ENCODE data around the gene GMDS.
A peak's percentile ranks its signal among the peaks of the same experiment; 100 is the strongest.

Gene GMDS

DNA sequence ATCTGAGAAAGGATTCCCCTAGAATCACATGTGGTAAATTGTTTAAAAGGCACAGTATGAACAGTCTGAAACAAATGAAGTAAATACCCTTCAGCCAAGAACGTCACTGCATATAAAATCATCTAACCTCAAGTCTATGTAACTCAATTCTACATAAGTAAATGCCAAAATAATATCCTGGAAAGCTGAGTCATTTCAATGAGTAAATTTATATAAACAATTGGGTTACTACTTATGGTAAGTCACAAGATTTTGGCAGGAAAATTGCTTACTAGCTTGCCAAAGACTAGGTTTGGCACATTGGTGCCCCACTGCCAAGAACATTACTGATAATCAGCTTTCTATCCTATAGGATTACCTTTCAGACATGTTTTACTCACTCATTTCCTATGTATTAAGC lies 8.4 kb downstream of the GMDS start:
- no peak for DNase-seq

DNA sequence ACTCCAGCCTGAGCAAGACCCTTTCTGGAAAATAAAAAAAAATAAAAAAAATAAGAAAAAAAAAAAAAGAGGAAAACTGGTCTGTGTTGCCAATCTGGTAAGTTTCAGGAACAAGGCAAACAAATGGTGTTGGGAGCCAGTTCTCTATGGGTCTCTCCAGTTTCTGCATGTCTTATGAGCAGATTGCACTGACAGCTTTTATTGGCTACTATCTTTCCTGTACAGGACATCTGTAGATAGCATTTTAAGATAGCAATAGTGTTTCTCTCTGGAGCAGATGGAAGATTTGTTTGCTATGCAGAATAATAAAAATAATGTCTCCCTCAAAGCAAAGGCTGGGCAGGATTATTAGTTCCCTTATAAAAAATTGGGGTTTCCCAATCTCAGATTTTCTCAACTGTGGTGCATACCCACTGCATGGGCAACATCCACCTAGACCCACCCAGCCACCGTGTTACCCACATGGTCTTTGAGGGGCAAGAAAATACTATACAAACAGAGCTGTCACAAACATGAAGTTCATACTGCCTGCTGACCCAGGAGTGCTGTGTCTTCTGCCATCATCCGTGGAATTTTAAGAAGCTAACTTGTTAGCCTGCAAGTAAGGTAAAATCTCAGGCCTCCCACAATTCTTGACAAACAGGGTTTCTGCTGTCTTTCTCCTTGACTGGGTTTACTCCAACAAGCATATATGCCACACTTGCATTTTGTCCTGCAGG lies 9.5 kb downstream of the GMDS start:
- DNase-seq = no peak

DNA sequence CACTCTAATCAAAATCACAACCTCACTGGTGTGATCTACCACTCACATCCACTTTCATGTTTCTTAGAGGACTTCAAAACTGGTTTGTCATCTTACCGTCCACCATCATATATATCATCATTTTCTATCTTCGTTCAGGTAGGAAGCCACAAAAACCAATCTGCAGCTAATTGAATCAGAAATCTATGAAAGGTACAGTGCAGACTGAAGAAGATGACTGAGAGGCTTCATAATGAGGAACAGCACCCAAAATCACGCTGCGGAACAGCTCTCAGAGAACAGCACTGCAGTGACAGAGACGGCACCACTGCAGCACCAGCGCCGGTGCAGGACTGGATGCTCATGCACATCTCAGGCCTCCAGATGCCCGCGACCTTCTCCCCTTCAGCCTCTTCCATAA lies 13.0 kb downstream of the GMDS start:
- no peak for DNase-seq

DNA sequence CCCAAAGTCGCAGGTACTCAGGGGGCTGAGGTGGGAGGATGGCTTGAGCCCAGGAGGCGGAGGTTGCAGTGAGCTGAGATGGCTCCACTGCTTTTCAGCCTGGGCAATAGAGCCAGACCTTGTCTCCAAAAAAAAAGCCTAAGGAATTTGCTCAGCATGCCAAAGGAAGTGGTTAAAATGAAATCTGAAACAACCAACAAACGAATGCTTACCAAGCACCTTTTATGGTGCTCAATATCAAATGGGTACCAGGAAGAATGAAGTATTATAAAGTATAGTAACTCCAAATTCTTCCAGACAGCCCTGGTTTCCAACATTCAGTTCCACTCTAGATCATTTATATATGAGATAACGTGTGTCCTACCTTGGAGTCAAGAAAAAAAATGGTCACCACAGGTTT lies 14.0 kb downstream of the GMDS start:
- no peak for DNase-seq

DNA sequence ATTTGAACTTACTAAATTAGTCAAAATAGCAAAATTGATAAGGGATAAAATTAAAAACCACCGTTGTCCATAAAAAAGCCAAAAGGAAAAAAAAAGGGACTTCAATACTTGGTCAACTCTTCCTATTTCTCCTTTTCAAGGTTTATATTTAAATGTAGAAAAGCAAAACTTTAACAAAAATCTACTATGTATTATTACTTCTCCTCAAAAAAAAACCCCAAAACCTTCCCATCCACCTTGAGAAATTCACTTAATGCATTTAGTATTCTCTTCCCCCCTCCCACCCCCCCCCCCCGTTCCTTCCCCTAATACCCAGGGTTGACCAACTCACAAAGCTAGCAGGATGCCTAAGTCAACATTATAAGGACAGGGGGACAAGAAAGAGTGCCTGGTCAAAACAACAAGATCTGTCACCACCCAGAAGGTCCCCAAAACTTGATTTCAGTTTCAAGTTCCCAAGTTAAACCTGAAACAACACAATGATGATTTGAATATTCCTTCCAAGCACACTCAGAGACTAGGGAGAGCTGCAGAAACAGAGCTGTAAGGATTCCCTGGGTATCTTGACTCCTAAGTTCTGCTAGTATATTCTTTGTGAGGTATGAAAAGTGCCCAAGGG lies 14.6 kb downstream of the GMDS start:
- DNase-seq = no peak

DNA sequence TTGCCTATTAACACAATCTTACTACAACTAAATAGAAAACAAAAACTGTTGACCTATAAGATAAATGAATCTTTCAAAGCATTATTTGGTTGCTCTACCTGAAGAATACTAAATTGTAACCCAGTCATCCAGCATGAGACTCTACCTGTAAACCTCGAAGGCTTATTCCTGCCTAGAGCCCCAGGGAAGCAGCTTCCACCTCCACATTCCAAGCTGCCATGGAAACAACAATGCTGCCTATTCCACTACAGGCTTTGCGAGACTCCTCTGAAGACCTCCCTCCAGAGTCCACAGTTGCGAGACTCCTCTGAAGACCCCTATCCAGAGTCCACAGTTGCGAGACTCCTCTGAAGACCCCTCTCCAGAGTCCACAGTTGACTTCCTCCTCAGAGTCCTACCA lies 15.7 kb downstream of the GMDS start:
- DNase-seq = no peak

DNA sequence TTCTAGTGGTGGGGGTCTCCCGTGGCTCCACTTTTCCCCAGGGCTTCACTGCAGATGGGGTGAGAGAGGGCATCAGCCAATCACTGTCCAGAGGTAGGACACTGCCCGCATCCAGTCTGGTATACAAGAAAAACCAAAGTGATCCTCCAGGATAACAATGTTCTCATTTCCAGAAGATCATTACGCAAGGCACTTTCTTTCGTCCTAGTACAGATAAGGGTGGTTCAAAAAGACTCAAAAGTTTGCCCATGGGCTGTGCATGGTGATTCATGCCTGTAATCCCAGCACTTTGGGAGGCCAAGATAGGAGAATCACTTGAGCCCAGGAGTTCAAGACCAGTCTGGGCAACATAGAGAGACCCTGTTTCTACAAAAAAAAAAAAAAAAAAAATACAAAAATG lies 16.4 kb downstream of the GMDS start:
- DNase-seq = no peak

DNA sequence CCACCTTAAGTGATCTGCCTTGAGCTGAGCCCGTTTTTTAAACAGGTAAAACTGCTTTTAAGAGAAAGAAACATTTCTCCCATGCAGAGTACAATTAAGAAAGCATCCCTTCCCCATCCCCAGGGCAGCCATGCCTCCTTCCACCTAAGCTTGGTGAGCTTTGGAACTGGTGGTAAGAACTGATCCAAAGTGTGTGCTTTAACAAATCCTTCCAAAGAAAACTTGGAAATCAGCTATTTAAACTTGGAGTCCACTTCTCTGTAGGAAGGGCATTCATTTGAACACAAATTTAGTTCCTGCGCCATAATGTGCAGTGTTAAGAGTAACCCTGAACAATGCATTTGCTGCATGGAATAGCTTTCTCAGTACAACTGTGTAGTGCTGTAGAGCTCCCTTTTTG lies 17.0 kb downstream of the GMDS start:
- no peak for DNase-seq

DNA sequence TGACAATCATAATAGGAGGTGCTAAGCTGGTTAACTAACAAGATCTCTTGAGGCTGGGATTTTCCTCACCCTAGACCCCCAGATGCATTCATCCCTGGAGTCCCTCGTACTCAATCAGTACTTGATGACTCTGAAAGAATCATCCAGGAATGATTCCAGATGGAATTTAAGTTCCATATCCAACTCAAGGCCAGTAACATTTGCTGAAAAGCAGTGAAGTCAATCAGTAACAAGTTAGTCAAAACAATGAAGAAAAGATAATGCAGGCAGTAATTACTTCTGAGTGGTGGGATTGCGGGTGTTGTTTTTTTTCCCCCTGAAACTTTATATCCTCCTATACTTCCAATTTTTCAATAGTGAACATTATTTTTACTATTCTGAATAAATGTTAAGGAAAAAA lies 18.6 kb downstream of the GMDS start:
- DNase-seq = no peak

DNA sequence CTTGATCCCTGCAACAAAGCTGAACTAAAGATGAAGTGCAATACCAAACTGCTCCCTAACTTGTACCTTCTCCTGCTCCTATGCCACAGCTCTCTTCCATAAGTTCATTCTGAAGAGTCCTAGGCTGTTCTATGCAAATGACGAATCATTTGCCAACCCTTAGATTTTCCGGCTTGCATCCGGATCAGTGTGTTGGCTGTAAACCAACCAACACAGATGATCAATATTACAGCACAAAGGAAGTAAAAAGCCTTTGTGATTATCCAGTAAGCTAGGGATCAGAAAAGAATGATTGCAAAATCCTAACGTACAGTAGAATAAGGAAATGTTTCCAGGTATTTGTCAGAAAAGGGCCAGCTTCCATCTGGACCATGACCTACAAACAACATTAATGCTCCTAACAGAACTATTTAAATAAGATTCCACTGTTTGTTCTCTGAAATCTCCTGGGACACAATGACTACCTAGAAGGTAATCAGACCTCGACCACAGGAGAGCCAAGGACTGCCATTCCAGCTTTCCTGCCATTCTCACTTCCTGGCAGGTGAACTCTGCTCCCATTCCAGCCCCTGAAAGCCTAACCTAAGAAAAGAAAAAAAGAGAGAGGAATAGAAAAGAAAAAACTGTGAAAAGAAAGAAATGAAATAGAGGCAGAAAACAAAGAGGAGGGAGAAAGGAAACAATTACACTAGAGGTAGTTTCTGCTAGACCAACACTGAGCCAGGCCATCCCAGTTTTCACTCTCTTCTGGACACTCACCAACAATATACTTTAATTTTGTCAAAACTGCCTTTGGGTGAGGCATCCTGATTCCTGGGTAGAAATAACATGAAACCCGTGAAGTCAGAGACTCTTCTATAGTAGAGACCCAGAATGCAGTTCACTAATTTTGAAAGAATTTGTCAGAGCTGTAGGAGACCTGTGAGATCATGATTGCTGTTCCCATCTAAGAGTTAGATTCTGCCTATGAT lies 19.7 kb downstream of the GMDS start:
- DNase-seq = peak in 1 of 3 experiments; percentile 8

DNA sequence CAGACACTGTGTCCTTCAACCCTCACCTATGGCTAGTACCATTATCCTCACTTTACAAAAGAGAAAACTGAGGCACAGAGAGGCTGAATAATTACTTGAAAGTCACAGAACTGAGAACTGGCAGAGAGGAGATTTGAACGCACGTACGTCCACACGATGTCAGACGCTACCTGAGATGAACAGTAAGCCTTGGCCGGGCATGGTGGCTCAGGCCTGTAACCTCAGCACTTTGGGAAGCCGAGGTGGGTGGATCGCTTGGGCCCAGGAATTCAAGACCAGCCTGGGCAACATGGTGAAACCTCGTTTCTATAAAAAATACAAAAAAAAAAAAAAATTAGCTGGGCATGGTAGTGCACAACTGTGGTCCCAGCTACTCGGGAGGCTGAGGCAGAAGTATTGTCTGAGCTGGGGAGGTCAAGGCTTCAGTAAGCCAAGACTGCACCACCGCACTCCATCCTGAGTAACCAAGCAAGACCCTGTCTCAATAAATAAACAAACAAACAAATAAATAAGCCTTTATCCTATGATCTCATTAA lies 20.5 kb downstream of the GMDS start:
- no peak for DNase-seq

DNA sequence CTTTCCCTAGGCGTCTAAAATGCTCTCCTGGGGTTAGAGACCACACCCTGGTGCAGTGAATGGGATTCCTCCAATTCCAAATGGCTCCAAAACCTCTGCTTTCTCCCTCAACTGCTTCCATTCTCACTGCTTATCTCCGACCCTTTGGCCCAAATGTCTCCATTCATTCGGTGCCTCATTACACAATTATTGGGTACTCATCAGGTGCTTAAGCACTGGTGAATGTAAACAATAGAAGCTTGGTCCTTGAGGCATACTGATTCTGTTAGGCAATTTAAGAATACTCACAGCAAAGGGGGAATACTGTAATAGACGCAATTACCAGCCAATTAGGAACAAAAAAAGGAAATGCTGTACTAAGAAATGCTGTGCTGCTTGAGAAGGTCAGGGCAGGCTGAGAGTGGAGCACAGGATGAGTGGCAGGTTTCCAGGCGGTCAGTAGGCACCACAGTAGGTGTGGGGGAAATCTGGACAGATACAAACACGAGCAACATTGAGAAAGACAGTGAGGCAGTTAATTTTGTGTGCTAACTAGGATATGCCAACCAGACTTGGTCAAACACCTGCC lies 23.0 kb downstream of the GMDS start:
- peak in 2 of 3 experiments; percentile 58 to 93 for DNase-seq

DNA sequence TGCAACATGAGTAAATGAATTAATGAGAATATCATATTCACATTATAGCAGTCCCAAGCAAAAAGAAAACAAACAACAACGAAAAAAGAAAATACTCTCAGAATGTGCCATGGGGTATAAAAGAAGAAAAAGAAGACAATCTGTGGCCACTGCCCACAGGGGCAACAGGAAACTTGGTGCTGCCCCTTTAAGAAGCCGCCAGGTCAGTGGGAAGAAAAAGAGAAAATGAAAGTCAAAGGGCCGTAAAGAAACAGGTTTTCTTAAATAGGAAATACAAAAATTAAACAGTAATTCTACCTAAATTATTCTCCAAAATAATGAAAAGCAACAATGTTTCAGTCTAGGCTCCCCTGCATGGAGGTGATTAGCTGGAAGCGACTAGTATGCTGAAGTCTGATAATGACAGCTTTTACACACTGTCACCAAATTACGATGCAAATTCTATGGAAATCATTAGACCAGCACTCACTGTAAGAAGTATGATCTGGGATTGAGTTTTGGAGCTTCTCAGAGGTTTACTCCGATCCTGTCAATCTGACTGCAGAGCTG lies 23.6 kb downstream of the GMDS start:
- no peak for DNase-seq

DNA sequence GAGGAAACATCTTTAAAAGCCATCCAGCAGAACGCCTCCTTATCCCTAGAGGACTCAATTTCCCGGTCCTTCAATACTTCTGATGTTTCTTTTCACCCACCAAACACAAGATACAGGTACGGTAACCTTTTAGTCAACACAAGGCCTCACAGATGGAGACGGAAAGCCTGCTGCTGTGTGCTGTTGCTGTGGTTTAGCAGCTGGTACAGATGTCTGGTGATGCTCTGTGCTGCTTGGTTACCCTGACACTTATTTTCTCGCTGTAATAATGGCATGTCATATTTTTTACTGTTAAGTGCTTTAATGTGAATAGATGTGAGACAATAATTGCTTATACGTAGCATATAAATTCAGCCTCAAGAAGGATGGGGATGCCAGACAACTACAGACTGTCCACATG lies 25.3 kb downstream of the GMDS start:
- peak in 2 of 3 experiments; percentile 43 to 79 for DNase-seq

DNA sequence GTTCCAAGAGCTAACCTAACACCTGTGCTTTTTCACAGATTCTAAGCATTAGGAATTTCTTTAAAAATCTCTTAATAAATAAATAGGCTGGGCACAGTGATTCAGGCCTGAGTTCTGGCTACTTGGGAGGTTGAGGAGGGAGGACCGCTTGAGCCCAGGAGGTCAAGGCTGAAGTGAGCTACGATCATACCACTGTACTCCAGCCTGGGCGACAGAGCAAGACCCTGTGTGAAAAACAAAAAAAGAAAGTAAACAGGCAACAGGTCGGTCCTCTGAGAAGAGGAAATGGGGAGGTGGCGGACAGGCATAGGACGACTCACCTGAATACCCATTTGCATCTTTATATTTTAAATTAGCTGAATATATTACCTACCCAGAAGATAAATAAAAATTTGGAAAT lies 26.5 kb downstream of the GMDS start:
- peak in 1 of 3 experiments; percentile 10 for DNase-seq

DNA sequence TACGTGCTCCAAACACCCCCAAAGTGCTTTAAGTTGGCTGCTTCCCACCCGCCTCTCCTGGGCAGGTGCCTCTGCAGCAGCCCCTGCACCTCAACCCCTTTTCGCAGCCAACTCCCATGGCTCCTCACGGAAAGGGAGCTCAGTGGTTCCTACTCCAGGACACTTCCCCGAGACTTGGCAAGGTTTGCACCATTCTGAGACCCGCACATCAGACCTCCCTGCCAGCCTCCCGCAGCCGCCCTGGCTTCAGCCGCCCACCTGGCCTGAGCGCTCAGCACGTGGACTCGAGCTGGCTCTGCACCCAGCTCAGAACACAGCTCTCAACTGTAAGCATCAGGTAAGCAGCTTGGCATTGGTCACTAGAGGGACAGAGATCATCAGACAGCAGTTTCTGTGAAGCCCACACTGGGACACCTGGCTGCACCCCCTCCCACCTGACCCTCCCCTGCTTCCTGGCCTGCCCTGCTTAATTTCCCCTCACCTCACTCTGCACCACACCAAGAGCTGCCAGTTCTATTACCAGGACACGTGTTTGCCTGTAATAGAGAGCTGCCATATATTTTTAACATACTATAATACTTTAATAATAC lies 28.5 kb downstream of the GMDS start:
- DNase-seq = no peak

DNA sequence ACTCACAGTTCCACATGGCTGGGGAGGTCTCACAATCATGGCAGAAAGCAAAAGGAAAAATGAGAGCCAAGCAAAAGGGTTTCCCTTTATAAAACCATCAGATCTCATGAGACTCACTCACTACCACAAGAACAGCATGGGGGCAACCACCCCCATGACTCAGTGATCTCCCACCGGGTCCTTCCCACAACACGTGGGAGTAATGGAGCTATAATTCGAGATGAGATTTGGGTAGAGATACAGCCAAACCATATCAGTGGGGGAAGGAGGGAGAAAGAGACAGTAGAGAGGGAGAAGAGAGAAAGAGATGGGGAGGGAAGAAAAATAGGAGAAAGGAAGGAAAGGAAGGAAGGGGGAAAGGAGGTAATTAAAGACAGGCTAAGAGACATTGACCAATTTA lies 30.1 kb downstream of the GMDS start:
- no peak for DNase-seq

DNA sequence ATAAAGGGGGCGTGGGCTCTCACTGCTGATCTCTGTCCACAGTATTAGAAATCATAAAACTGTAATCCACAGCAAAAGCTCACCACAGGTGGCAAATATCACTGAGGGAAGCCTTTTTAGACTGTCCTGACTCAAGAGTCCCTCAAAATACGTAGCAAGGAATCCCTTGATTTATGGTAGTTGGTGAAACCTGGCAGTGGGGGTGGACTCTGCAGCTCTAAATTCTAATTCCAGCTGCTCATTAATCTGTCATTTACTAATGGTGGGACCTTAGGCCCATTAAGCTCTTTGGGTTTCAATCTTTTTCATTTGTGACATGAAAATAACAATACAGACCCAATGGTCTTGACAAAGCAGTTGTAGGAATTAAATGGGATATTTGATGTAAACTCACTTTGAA lies 32.3 kb downstream of the GMDS start:
- peak in 1 of 3 experiments; percentile 69 for DNase-seq

DNA sequence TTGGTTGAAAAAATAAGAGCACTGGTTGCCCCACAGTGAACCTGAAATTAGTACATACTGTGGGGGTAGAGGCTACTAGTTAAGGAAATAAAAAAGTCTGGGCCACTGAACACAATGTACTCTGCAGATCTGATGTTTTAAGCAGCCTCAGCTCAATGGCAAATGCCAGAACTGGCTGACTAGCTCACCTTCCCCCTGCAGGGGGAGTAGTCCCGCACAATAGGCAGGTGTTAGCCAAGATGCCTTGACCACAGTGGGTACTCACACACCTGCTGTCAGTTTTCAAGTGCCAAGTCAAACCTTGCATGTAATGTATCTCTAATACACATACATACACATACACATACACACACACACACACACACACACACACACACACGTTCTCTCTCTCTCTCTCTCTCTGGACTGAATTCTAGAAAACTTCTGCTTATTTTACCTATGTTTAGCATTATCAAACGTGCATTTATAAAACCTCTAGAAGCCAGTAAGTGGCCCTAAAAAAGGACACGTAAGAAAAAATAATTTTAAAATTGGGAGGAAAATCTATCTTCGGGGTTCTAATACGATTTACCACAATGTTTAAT lies 36.1 kb downstream of the GMDS start:
- DNase-seq = peak; percentile 65 to 87 (median 85)

DNA sequence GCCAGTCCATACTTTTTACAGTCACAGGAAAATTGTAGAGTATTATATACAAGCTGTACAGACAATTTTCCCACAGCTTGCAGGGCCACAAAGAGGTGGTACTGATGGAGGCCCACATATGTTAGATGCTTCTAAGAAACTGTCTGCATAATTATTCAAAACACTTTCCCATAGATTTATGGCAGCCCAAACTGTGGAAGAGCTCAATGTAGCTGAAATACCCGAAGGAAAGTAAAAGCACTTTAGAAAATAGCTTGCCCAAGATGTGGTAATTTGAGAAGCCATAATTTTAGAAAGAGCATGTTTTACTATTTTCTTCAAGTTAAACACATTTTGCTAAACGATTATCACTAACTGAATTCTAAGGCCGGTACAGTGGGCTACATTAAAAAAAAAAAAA lies 36.9 kb downstream of the GMDS start:
- DNase-seq = no peak

DNA sequence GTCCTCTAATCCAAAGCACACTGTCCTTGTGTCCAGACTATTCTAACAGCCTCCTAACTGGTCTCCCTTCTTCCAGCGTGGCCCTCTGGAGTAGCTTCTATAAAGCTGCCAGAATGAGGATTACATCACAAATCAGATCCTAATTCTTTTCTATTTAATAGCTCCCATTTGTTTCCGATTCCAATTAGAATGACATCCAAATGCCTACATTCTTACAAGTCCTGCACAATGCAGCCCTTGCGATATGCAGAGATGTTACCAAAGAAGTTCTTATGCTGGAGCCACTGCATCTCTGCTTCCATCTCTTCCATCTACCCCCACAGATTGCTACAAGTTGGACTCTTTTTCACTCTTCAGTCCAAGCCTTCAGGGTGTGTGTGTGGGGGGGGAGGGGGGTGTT lies 40.0 kb downstream of the GMDS start:
- no peak for DNase-seq

DNA sequence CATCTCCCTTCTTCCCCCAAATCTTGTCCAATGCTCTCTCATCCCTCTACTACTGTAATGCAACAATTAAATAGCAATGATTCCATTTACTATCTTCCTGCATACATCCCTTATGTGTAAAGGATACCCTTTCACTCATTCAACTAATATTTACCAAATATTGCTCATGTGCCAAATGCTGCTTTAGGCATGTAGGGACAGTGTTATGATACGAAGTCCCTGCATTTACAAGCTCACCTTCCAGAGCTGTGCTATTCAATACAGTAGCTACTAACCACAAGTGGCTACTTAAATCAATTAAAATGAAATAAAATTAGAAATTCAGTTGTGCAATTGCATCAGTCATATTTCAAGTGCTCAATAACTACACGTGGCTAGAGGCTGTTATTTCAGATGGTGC lies 41.1 kb downstream of the GMDS start:
- DNase-seq = peak in 2 of 3 experiments; percentile 41 to 50

All from NCI-H1417 (cell line).